ENCODE measurements around the gene PDE7B. TPM values are rescaled to one million over a fixed set of nuclear protein-coding genes. Genes with fewer than 3 reads are reported as not detected.

The PDE7B gene
- total RNA-seq, 4 donors from 2014 or later, result 3.4 to 15.4 (median 9.3) TPM

- WGBS, result 98% methylated on average over 2 of the region's 2 CpGs
- no peak overlapping the region for H3K4me3 ChIP-seq
- intact Hi-C loops (cut with DNase I), result no loop called here
- no peaks in the 10 kb centered on the region for H3K9me3 ChIP-seq
- H3K27ac ChIP-seq (replicated peaks in 1 of 4), result no peak overlapping the region
- H3K36me3 ChIP-seq, result no peaks in the 10 kb centered on the region
- no peaks in the 10 kb centered on the region for H3K27me3 ChIP-seq
- no peak for DNase-seq (ENCODE audit: extremely low spot score)
- no peak for TF ChIP-seq POLR2AphosphoS5 (IDR thresholded peaks at IDR 0.05)
- no peak for TF ChIP-seq POLR2A (IDR thresholded peaks at IDR 0.05; ENCODE audit: low read depth)
- no peak for TF ChIP-seq EP300 (IDR thresholded peaks at IDR 0.05)
- H3K4me1 ChIP-seq, result peaks cover 13 to 38% (median 23%) of the 10 kb centered on the region in 4 donors
Measured at GRCh38 chr6:136125585-136125984, 274.1 kb downstream of the PDE7B start.

DNA sequence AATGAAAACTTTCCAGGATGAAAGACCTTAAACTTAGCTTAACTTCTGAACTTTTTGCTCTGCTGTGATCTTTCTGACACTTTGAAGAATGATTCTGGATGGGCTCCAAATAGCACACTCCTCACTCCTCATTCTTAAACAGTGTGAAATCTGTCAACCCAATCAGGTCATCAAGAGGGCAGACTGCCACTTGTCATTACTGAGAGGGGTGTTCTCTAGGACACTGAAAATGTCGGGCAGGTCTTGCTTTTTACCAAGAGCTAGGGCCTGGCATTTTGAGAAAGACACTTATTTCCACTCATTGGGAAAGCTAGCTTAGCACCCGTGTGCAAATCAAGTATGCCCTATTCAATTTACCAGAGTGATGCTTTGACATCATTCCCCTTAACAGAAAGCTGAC lies 276.4 kb downstream of the PDE7B start:
- 46% methylated on average over 2 of the region's 2 CpGs for WGBS
- H3K4me1 ChIP-seq, result peaks cover 13 to 36% (median 20%) of the 10 kb centered on the region in 4 donors
- H3K27ac ChIP-seq (replicated peaks in 1 of 4), result no peak overlapping the region
- H3K4me3 ChIP-seq, result no peak overlapping the region
- no peaks in the 10 kb centered on the region for H3K9me3 ChIP-seq
- TF ChIP-seq POLR2AphosphoS5 (IDR thresholded peaks at IDR 0.05), result no peak
- H3K36me3 ChIP-seq, result no peaks in the 10 kb centered on the region
- intact Hi-C loops (cut with DNase I), result no loop called here
- no peaks in the 10 kb centered on the region for H3K27me3 ChIP-seq
- DNase-seq (ENCODE audit: extremely low spot score), result no peak

DNA sequence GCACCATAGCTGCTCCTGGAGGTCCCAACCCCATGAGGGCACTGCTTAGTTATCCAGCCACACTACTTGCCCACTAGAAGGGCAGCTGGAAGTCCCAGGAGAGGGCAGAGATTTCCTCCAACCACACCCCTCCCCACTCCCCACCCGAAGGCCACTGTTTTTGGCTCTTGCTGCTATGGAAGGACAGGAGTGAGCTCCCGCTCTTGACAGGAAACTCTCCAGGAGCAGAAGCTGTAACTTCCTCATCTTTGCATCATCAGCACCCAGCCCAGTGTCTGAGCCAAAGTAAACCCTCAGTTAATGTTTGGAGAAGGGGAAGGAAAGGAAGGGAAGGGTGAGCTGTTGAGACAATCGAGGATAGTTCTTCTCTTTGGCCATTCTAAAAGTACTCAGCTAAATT lies 277.9 kb downstream of the PDE7B start:
- no peak overlapping the region for H3K27ac ChIP-seq (replicated peaks in 1 of 4)
- no peaks in the 10 kb centered on the region for H3K36me3 ChIP-seq
- H3K4me1 ChIP-seq, result peaks cover 13 to 21% (median 15%) of the 10 kb centered on the region in 4 donors
- no peaks in the 10 kb centered on the region for H3K27me3 ChIP-seq
- H3K4me3 ChIP-seq, result no peak overlapping the region
- no peak for TF ChIP-seq CTCF (IDR thresholded peaks at IDR 0.05)
- no peaks in the 10 kb centered on the region for H3K9me3 ChIP-seq
- intact Hi-C loops (cut with DNase I), result no loop called here
- no peak for DNase-seq (ENCODE audit: extremely low spot score)
- 53% methylated on average over 3 of the region's 3 CpGs for WGBS

DNA sequence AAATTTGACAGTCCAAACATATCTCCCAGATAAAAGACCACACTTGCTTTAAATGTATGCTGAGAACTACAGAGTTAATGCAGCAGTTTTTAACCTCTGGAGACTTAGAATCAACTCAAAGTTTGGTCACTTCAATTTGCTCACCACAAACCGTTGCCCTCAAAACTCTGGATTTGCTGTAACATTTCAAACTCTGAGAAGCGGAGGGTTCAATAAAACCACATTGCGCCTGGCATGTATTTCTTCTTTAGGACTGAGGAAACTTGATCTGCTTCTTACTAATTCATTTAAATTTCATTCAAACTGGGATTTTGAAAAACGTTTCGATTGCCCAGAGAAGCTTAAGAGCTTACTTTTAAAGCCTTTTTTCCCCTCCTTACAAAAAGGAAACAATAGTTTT lies 282.8 kb downstream of the PDE7B start:
- DNase-seq (ENCODE audit: extremely low spot score), result no peak

DNA sequence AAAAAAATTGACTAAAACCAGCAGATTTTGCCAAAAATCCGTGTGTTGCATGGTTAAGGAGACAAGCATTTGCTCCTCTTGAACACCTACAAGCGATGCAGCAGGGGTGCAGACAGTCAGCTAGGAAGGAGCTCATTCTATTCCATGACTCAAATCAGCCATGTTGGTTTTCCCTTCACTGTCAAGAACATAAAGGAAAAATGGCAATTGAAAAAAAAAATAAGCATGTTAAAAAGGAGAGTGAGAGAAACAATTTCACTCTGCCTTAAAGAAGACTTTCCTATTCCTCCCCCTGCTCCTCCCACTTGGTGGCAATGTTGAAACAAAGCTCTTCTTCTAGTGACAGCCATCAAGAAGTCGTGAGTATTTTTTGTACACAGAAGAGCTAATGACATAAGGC lies 283.2 kb downstream of the PDE7B start:
- 79% methylated on average over 3 of the region's 3 CpGs for WGBS
- Histone ChIP-seq H3K4me3 (no peak overlapping the region), H3K4me1 (peaks cover 0 to 14% (median 3%) of the 10 kb centered on the region in 4 donors), H3K9me3 (no peaks in the 10 kb centered on the region), H3K27ac (replicated peaks in 1 of 4) (no peak overlapping the region), H3K27me3 (no peaks in the 10 kb centered on the region), H3K36me3 (no peaks in the 10 kb centered on the region)
- DNase-seq (ENCODE audit: extremely low spot score), result no peak
- TF ChIP-seq POLR2A (IDR thresholded peaks at IDR 0.05; ENCODE audit: low read depth) (no peak), POLR2AphosphoS5 (IDR thresholded peaks at IDR 0.05) (no peak), EP300 (IDR thresholded peaks at IDR 0.05) (no peak), CTCF (IDR thresholded peaks at IDR 0.05) (no peak)
- intact Hi-C loops (cut with DNase I), result no loop called here

More for the DNA sequence above, 282.8 kb downstream of the PDE7B start:
- WGBS, result 88% methylated on average over 5 of the region's 5 CpGs
- H3K27me3 ChIP-seq, result no peaks in the 10 kb centered on the region
- no peaks in the 10 kb centered on the region for H3K9me3 ChIP-seq
- H3K27ac ChIP-seq (replicated peaks in 1 of 4), result no peak overlapping the region
- H3K36me3 ChIP-seq, result no peaks in the 10 kb centered on the region
- TF ChIP-seq POLR2AphosphoS5 (IDR thresholded peaks at IDR 0.05), result no peak
- TF ChIP-seq POLR2A (IDR thresholded peaks at IDR 0.05; ENCODE audit: low read depth), result no peak
- no peak for TF ChIP-seq EP300 (IDR thresholded peaks at IDR 0.05)
- TF ChIP-seq CTCF (IDR thresholded peaks at IDR 0.05), result no peak
- intact Hi-C loops (cut with DNase I), result no loop called here
- no peak overlapping the region for H3K4me3 ChIP-seq
- H3K4me1 ChIP-seq, result peaks cover 0 to 17% (median 5%) of the 10 kb centered on the region in 4 donors

DNA sequence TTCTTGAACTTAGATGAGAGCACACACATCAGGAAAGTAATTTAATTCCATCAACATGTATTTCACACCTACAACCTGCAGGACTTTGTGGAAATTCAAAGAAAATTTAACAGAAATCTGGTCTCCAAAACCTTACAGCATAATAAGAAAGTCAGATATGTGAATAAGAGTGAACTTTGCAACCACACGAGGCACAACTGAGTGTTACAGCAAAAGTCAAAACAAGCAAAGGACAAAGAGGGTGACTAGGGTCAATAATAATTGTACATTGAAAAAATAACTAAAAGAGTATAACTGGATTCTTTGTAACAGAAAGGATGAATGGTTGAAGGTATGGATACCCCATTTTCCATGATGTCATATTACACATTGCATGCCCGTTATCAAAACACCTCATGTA lies 284.8 kb downstream of the PDE7B start:
- TF ChIP-seq EP300 (IDR thresholded peaks at IDR 0.05) (no peak), POLR2A (IDR thresholded peaks at IDR 0.05; ENCODE audit: low read depth) (no peak), CTCF (IDR thresholded peaks at IDR 0.05) (no peak), POLR2AphosphoS5 (IDR thresholded peaks at IDR 0.05) (no peak)
- intact Hi-C loops (cut with DNase I), result no loop called here

More for the DNA sequence above, 284.8 kb downstream of the PDE7B start:
- Histone ChIP-seq H3K36me3 (no peaks in the 10 kb centered on the region), H3K27me3 (no peaks in the 10 kb centered on the region), H3K4me1 (peaks cover 0 to 14% (median 2%) of the 10 kb centered on the region in 4 donors), H3K4me3 (no peak overlapping the region), H3K9me3 (no peaks in the 10 kb centered on the region), H3K27ac (replicated peaks in 1 of 4) (no peak overlapping the region)
- WGBS, result 86% methylated on average over 2 of the region's 2 CpGs
- DNase-seq (ENCODE audit: extremely low spot score), result no peak
